D721Med (cell line): ENCODE results near the gene SARDH.
"Not testable (repeated sequence)": the region's sequence is repeated elsewhere in the genome, so short reads cannot be mapped to it uniquely, and the experiment has no call there.

Experiments
- DNase-seq: peaks from one replicate; pipeline ENCODE4 v3.0.0; 2011; ENCODE audit warnings: low spot score; ENCODE audit not compliant: insufficient read length
- FAIRE-seq: peaks from 2 replicates; lab custom pipeline; 2011; peaks lifted over from hg19 to GRCh38; lab: Jason Lieb, UNC
- TF ChIP-seq, protein P1 (sequence below): IDR thresholded peaks from 2 replicates; pipeline ENCODE4 v1.5.1; 2012; ENCODE audit warnings: mild to moderate bottlenecking, control low read depth; ENCODE audit not compliant: insufficient read depth; ENCODE audit errors: missing control alignments

SARDH gene

DNA sequence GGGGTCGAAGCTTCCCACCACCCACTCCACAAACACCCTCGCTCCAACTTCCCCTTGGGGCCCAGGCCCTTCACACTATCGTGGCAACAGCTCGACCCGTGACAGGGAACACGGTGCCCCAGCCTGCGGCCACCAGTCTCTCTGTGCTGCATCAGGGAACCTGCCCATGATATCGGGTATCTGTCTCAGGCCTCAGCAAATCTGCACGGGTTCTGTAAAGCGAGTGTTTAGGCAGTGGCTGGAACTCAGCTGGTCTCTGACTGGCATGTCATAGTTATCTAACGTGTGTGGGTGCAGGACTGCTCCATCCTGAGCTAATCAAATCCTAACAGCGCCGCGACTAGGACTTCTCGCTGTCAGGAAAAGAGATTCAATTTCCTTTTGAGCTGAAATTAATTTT, 59.1 kb downstream of the SARDH start:
- no peak for FAIRE-seq

DNA sequence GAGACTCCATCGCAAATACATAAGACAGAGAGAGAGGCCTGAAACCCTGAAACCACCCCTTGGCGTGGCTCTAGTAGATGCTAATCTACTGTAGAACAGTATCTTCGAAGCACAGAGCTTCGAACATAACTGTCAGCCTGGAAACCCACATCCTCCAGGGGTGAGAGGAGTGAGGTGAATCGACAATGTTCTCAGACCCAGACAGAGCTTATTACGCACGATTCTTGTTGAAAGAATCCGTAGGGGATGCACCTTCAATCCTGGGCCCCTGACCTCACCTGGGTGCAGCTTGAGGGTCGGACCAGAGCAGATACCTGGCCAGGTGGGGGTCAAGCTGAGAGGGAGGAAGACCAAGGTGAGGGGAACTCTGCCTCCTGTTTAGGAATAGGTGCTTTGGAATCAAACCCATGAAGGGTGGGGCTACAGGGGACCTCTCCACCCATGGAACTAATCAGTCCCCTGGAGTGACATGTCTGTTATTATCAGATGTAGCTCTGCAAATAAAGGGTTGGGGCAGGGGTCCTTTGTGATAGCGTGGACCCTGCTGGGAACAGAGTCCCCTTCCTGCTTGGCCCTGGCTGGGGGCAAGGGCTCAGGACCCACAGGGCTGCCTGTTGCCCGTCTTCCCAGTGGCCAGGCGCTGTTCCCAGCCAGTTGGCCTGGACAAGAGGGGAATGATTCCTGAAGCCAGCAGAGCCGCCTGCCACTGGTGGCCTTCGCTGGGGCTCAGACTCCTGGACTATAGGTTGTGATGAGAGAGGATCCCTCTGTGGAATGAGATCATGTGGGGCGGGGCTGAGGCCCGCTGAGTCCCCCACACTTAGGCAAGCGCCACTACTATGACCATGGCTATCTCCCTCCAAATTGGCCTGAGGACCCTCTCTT, 60.8 kb downstream of the SARDH start:
- no peak for FAIRE-seq
- no peak for DNase-seq
- TF ChIP-seq, protein P1, sequence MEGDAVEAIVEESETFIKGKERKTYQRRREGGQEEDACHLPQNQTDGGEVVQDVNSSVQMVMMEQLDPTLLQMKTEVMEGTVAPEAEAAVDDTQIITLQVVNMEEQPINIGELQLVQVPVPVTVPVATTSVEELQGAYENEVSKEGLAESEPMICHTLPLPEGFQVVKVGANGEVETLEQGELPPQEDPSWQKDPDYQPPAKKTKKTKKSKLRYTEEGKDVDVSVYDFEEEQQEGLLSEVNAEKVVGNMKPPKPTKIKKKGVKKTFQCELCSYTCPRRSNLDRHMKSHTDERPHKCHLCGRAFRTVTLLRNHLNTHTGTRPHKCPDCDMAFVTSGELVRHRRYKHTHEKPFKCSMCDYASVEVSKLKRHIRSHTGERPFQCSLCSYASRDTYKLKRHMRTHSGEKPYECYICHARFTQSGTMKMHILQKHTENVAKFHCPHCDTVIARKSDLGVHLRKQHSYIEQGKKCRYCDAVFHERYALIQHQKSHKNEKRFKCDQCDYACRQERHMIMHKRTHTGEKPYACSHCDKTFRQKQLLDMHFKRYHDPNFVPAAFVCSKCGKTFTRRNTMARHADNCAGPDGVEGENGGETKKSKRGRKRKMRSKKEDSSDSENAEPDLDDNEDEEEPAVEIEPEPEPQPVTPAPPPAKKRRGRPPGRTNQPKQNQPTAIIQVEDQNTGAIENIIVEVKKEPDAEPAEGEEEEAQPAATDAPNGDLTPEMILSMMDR: no peak

More for the DNA sequence above, 59.1 kb downstream of the SARDH start:
- DNase-seq: no peak
- TF ChIP-seq, protein P1: no peak

DNA sequence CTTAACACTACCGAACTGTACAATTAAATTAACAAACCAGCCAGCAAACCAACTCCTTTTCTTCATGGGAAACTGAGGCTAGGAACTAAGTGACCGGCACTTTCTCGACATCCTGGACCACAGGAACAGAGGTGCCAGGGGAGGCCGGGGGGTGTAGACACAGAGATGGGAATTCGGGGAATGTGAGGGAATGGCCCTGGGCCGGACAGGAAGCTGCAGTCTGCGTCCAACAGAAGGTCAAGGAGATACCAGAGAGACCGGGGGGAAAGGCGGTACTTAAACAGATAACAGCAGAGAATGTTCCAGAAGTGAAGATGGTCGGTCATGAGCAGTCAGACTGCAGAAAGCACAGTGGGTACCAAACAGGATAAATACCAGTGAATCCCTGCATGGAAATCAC, 61.7 kb downstream of the SARDH start:
- TF ChIP-seq, protein P1: no peak
- no peak for FAIRE-seq

DNA sequence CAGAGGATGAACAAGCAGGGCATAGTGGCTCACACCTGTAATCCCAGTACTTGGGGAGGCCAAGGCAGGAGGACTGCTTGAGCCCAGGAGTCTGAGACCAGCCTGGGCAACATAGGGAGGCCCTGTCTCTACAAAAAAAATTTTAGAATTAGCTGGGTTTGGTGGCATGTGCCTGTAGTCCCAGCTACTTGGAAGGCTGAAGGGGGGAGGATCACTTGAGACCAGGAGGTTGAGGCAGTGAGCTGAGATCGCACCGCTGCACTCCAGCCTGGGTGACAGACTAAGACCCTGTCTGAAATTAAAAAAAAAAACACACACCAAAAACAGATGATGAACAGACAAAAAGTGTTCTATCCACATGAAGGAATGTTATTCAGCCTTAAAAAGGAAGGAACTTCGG, 62.4 kb downstream of the SARDH start:
- DNase-seq, FAIRE-seq: not testable (repeated sequence)

More for the DNA sequence above, 61.7 kb downstream of the SARDH start:
- DNase-seq: no peak

DNA sequence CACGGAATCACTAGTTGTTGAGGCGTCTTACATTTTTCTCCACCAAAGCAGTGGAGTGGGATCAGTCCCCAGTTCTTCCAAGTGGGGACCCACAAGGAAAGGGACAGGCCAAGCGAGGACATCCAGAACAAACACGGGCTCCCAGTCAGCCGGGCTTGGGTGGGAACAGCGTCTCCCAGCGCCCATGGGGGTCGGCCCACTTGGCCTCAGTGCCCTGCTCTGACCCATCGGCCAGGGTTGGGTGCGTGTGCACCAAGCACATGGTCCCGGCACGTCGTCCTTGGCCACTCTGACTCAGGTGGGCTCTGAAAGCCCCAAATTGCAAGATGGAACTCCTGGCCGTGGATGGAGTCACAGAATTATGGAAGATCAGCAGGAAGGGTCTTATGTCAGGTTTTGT, 64.1 kb downstream of the SARDH start:
- DNase-seq (no peak), FAIRE-seq (no peak)
- TF ChIP-seq, protein P1: no peak

DNA sequence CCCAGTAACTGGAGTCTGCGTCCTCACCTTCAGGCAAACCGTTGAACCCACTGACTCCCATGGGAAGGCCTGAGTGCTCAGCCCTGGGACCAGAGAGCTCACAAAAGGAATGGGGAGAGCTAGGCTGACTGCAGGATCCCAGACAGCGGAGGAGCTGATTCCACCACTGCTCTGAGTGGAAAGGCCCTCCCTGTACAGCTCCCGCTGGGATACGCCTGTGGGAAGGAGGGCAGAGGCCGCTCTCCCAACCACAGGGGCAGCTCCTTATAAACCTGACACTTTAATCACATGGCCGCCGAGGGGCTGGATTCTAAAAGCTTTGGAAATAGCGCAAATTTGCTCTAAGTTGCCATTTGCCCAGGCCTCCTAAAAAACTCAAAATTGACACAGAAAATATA, 64.9 kb downstream of the SARDH start:
- FAIRE-seq (no peak), DNase-seq (no peak)
- TF ChIP-seq, protein P1: no peak

DNA sequence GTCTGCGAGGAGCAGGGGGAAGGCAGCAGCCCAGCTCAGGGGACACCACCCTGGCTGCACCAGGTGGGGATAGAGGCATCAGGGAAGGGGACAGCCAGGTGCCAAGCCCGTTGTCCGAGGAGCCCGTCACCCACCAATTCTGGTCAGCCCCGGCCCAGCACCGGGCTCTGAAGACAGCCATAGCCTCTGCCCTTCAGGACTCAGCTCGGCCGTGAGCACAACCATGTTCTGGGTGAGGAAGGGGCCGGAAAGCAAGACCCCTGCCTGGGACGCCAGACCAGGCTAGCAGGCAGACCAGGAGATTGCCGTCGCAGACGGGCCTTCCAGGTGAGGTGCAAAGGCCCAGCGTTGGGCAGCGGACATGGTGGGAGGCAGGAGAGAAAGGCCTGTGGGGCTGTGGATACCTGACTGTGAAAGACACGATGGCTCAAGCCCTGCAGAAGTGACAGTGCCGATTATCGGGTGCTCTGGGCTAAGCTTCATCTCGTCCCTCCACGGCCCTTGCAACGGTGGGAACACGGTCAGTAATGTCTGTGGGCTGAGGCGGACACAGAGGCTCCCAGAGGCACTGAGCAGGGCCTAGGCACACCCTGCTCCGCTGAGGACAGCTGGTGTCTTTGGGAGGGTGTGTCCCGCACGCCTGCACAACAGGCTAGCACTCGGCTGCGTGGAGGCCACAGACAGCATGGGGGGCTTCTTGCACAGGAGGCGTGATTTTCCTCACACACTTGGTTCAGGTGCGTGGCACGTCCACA, 65.5 kb downstream of the SARDH start:
- TF ChIP-seq, protein P1: no peak
- DNase-seq (no peak), FAIRE-seq (no peak)
